Stimulated activated CD4-positive, alpha-beta T cell treated with anti-CD3 and anti-CD28 coated beads, Interleukin-1b, Interleukin-23, amount 100 ng/mL, for 48 hours (primary cell): ENCODE measurements around the gene LYPD3.
A peak's percentile ranks its signal among the peaks of the same experiment; 100 is the strongest.
"Not testable (repeated sequence)": the region's sequence is repeated elsewhere in the genome, so short reads cannot be mapped to it uniquely, and the experiment has no call there.

Experiments
- DNase-seq: peaks from one replicate; pipeline ENCODE4 v3.0.0-alpha.2; 2020

The LYPD3 gene

GRCh38 chr19:43460362-43461016 is 4.9 kb downstream of the LYPD3 start:
- no peak for DNase-seq

- DNase-seq = no peak
Measured at GRCh38 chr19:43457809-43458208, 7.6 kb downstream of the LYPD3 start.

- DNase-seq = no peak
Measured at GRCh38 chr19:43455321-43456113, 9.9 kb downstream of the LYPD3 start.

GRCh38 chr19:43454031-43454430 is 11.4 kb downstream of the LYPD3 start:
- no peak for DNase-seq

- DNase-seq = no peak
Measured at GRCh38 chr19:43452582-43452981, 12.8 kb downstream of the LYPD3 start.

GRCh38 chr19:43450545-43450997 is 14.8 kb downstream of the LYPD3 start:
- no peak for DNase-seq

GRCh38 chr19:43447655-43448054 is 17.8 kb downstream of the LYPD3 start:
- no peak for DNase-seq

GRCh38 chr19:43446746-43447489 is 18.5 kb downstream of the LYPD3 start:
- peak; percentile 78 for DNase-seq

GRCh38 chr19:43445426-43445825 is 20.0 kb downstream of the LYPD3 start:
- DNase-seq = no peak

- no peak for DNase-seq
Measured at GRCh38 chr19:43444531-43445287, 20.7 kb downstream of the LYPD3 start.

GRCh38 chr19:43444091-43444490 is 21.3 kb downstream of the LYPD3 start:
- not testable (repeated sequence) for DNase-seq

GRCh38 chr19:43441716-43442115 is 23.7 kb downstream of the LYPD3 start:
- DNase-seq = no peak

- DNase-seq = no peak
Measured at GRCh38 chr19:43439709-43440063, 25.7 kb downstream of the LYPD3 start.

- DNase-seq = no peak
Measured at GRCh38 chr19:43439032-43439708, 26.2 kb downstream of the LYPD3 start.

- no peak for DNase-seq
Measured at GRCh38 chr19:43438291-43439031, 26.9 kb downstream of the LYPD3 start.

GRCh38 chr19:43437712-43438111 is 27.7 kb downstream of the LYPD3 start:
- no peak for DNase-seq

GRCh38 chr19:43437284-43437683 is 28.1 kb downstream of the LYPD3 start:
- DNase-seq = not testable (repeated sequence)

- DNase-seq = no peak
Measured at GRCh38 chr19:43435775-43436174, 29.6 kb downstream of the LYPD3 start.

GRCh38 chr19:43433689-43434088 is 31.7 kb downstream of the LYPD3 start:
- no peak for DNase-seq

- no peak for DNase-seq
Measured at GRCh38 chr19:43433358-43433673, 32.1 kb downstream of the LYPD3 start.

GRCh38 chr19:43430976-43431375 is 34.4 kb downstream of the LYPD3 start:
- no peak for DNase-seq
